Neutrophil (primary cell): ENCODE measurements around the gene SEC31A.
A peak's percentile ranks its signal among the peaks of the same experiment; 100 is the strongest.
"Not testable (repeated sequence)": the region's sequence is repeated elsewhere in the genome, so short reads cannot be mapped to it uniquely, and the experiment has no call there.

Experiments used
- H3K27ac ChIP-seq: fragments of 200-600 bp; sonication (generic); 2 replicates; pipeline ENCODE4 v1.5.1; 2016; ENCODE audit warnings: mild to moderate bottlenecking, moderate library complexity
- H3K27me3 ChIP-seq: fragments of 200-600 bp; sonication (generic); 2 replicates; pipeline ENCODE4 v1.6.0; 2016; ENCODE audit warnings: mild to moderate bottlenecking
- H3K36me3 ChIP-seq: fragments of 200-600 bp; sonication (generic); 2 replicates; pipeline ENCODE4 v1.5.1; 2017
- H3K4me1 ChIP-seq, 2 experiments: fragments of 200-600 bp in 1 of 2; sonication (generic) in 1 of 2; 1 replicate in 1 of 2; 2 replicates in 1 of 2; pipeline versions ENCODE4 v1.5.1 to v1.6.1; 2013 to 2016; ENCODE audit warnings: low read depth in 1 of 2, low read length in 1 of 2, mild to moderate bottlenecking in 1 of 2, moderate library complexity in 1 of 2; ENCODE audit not compliant: control insufficient read depth in 1 of 2, insufficient read depth in 1 of 2
- H3K4me3 ChIP-seq, 2 experiments: fragments of 200-600 bp in 1 of 2; sonication (generic) in 1 of 2; 1 replicate in 1 of 2; 2 replicates in 1 of 2; pipeline ENCODE4 v1.5.1; 2013 to 2016; ENCODE audit warnings: low read depth in 1 of 2, low read length in 1 of 2, mild to moderate bottlenecking in 1 of 2, moderate library complexity in 1 of 2
- H3K9me3 ChIP-seq: fragments of 200-600 bp; sonication (generic); 2 replicates; pipeline ENCODE4 v1.5.1; 2016
- CTCF ChIP-seq: fragments of 200-600 bp; sonication (generic); IDR thresholded peaks from 2 replicates; pipeline ENCODE4 v1.5.1; 2016; ENCODE audit warnings: antibody characterized with exemption

The SEC31A gene

GRCh38 chr4:82868572-82868971 is 22.4 kb downstream of the SEC31A start:
- H3K36me3 ChIP-seq, result peaks cover 83% of the 10 kb centered on the region

GRCh38 chr4:82866706-82867385 is 24.1 kb downstream of the SEC31A start:
- H3K27me3 ChIP-seq, result no peaks in the 10 kb centered on the region
- H3K27ac ChIP-seq, result no peak overlapping the region
- no peaks in the 10 kb centered on the region for H3K9me3 ChIP-seq
- peaks cover 0 to 3% of the 10 kb centered on the region in 2 experiments for H3K4me1 ChIP-seq
- no peak overlapping the region for H3K4me3 ChIP-seq
- no peak for TF ChIP-seq CTCF
- peaks cover 81% of the 10 kb centered on the region for H3K36me3 ChIP-seq

More at GRCh38 chr4:82868572-82868971, 22.4 kb downstream of the SEC31A start:
- Histone ChIP-seq H3K9me3 (no peaks in the 10 kb centered on the region), H3K27me3 (no peaks in the 10 kb centered on the region), H3K27ac (no peak overlapping the region), H3K4me1 (peaks cover 0 to 3% of the 10 kb centered on the region in 2 experiments), H3K4me3 (no peak overlapping the region)
- no peak for TF ChIP-seq CTCF

- not testable (repeated sequence) for H3K4me1 ChIP-seq, H3K4me3 ChIP-seq, H3K9me3 ChIP-seq, H3K27me3 ChIP-seq
- H3K27ac ChIP-seq, result peak overlapping the region; percentile 26
- H3K36me3 ChIP-seq, result peaks cover 78% of the 10 kb centered on the region
These were observed 24.9 kb downstream of the SEC31A start for GRCh38 chr4:82866033-82866432.

GRCh38 chr4:82865592-82865991 is 25.4 kb downstream of the SEC31A start:
- Histone ChIP-seq H3K27me3 (no peaks in the 10 kb centered on the region), H3K4me1 (peaks cover 0 to 3% of the 10 kb centered on the region in 2 experiments), H3K27ac (peak overlapping the region; percentile 32)

GRCh38 chr4:82864336-82864979 is 26.5 kb downstream of the SEC31A start:
- Histone ChIP-seq H3K27ac (no peak overlapping the region), H3K27me3 (no peaks in the 10 kb centered on the region), H3K9me3 (no peaks in the 10 kb centered on the region), H3K4me3 (no peak overlapping the region), H3K36me3 (peaks cover 62% of the 10 kb centered on the region), H3K4me1 (peaks cover 0 to 3% of the 10 kb centered on the region in 2 experiments)
- no peak for TF ChIP-seq CTCF

More at GRCh38 chr4:82865592-82865991, 25.4 kb downstream of the SEC31A start:
- TF ChIP-seq CTCF, result no peak
- Histone ChIP-seq H3K4me3 (no peak overlapping the region), H3K9me3 (no peaks in the 10 kb centered on the region), H3K36me3 (peaks cover 73% of the 10 kb centered on the region)

- no peaks in the 10 kb centered on the region for H3K9me3 ChIP-seq
- no peak overlapping the region for H3K27ac ChIP-seq
- H3K36me3 ChIP-seq, result peaks cover 53% of the 10 kb centered on the region
- H3K4me3 ChIP-seq, result no peak overlapping the region
- peaks cover 0 to 3% of the 10 kb centered on the region in 2 experiments for H3K4me1 ChIP-seq
- TF ChIP-seq CTCF, result no peak
- no peaks in the 10 kb centered on the region for H3K27me3 ChIP-seq
These were observed 29.4 kb downstream of the SEC31A start for GRCh38 chr4:82861529-82861928.

- not testable (repeated sequence) for H3K9me3 ChIP-seq, H3K27me3 ChIP-seq, H3K4me1 ChIP-seq, H3K27ac ChIP-seq, H3K4me3 ChIP-seq
- peaks cover 58% of the 10 kb centered on the region for H3K36me3 ChIP-seq
These were observed 30.5 kb downstream of the SEC31A start for GRCh38 chr4:82860487-82860886.
